K562 (cell line): ENCODE data around the gene ZNF792. TPM values are rescaled to one million over a fixed set of nuclear protein-coding genes. Genes with fewer than 3 reads are reported as not detected.

ENCODE experiments used
- CBX5 ChIP-seq: IDR thresholded peaks from 2 replicates; pipeline ENCODE4 v1.6.1; 2014; ENCODE audit warnings: low read depth, borderline replicate concordance
- IRF2 ChIP-seq: sonication (generic); formaldehyde crosslinking; IDR thresholded peaks from 2 replicates; pipeline ENCODE4 v1.8.1; 2022; ENCODE audit warnings: mild to moderate bottlenecking, missing genetic modification reagents
- NELFE ChIP-seq: IDR thresholded peaks from 2 replicates; pipeline ENCODE4 v1.6.1; 2011; ENCODE audit warnings: mild to moderate bottlenecking; ENCODE audit not compliant: insufficient read depth, insufficient read length
- TSHZ1 ChIP-seq: fragments of 250-450 bp; sonication (Bioruptor Pico); IDR thresholded peaks from 2 replicates; pipeline ENCODE4 v1.4.0; 2020; ENCODE audit warnings: mild to moderate bottlenecking, moderate library complexity
- ZNF318 ChIP-seq, 2 experiments: fragments of 450-650 bp; IDR thresholded peaks; 2 replicates each; pipeline ENCODE4 v1.6.1; 2016; ENCODE audit warnings: mild to moderate bottlenecking in 2 of 2, borderline replicate concordance in 1 of 2, low read depth in 1 of 2, moderate library complexity in 1 of 2
- ZNF324 ChIP-seq: fragments of 250-450 bp; sonication (Bioruptor Pico); IDR thresholded peaks from 2 replicates; pipeline ENCODE4 v1.4.0; 2020; ENCODE audit warnings: mild to moderate bottlenecking
- polyA plus RNA-seq, 8 experiments: library from polyadenylated mRNA; depleted of rRNA in 4 of 8; stranded (reverse) in 5 of 8; unstranded in 3 of 8; fragments of >200 nt; fragmentation: Nextera tagmentation in 2 of 8; fragmentation: Illumina TruSeq in 1 of 8; extraction: Ambion mirVana in 2 of 8; extraction: Trizol in 1 of 8; gene quantifications; 2 replicates each; pipeline versions ENCODE4 v1.2.1 to v1.2.3, GENCODE V29; 2011 to 2014; ENCODE audit warnings: inconsistent platforms in 1 of 8, missing spikeins in 1 of 8
- total RNA-seq, 7 experiments: library from RNA; depleted of rRNA in 6 of 7; stranded (reverse); fragments of >200 nt in 6 of 7; fragmentation: Illumina TruSeq in 2 of 7; extraction: Trizol in 2 of 7; gene quantifications; 2 replicates each; pipeline versions ENCODE4 v1.2.1 to v1.2.3, GENCODE V29; 2011 to 2021; ENCODE audit warnings: low replicate concordance in 1 of 7

Gene ZNF792
- total and polyA plus RNA-seq, 9 of the 15 experiments (the other 6 are each of a cell fraction or from before 2014, with no cell fraction given), result 3.3 to 16.5 (median 10.4) TPM

GRCh38 chr19:34953092-34953491 is 10.9 kb downstream of the ZNF792 start (continued):
- TF ChIP-seq IRF2 (CRISPR knock-in tag) (no peak), ZNF318 (IDR thresholded peaks at IDR 0.05; ENCODE audit: borderline replicate concordance in 1 of 2, low read depth in 1 of 2) (no peak), CBX5 (0 out of 2 replicates have a peak, but pooled peaks have one; percentile 31), ZNF324 (peak; percentile 98), TSHZ1 (CRISPR knock-in tag) (no peak), NELFE (no peak)
